BLaER1 (cell line): Measurements from ENCODE around the gene CHRNB2.
A peak's percentile ranks its signal among the peaks of the same experiment; 100 is the strongest.

ENCODE experiments used
- H3K27ac ChIP-seq: shearing (Covaris generic); formaldehyde crosslinking; 2 replicates; pipeline ENCODE4 v1.8.1; 2022
- H3K27me3 ChIP-seq: shearing (Covaris generic); formaldehyde crosslinking; 2 replicates; pipeline ENCODE4 v1.8.1; 2022
- H3K36me3 ChIP-seq: shearing (Covaris generic); formaldehyde crosslinking; 2 replicates; pipeline ENCODE4 v1.8.1; 2022
- H3K4me1 ChIP-seq: shearing (Covaris generic); formaldehyde crosslinking; 2 replicates; pipeline ENCODE4 v1.8.1; 2022
- H3K4me2 ChIP-seq: shearing (Covaris generic); formaldehyde crosslinking; 2 replicates; pipeline ENCODE4 v1.8.1; 2022
- H3K4me3 ChIP-seq: shearing (Covaris generic); formaldehyde crosslinking; 2 replicates; pipeline ENCODE4 v1.8.1; 2022
- H3K9ac ChIP-seq: shearing (Covaris generic); formaldehyde crosslinking; 2 replicates; pipeline ENCODE4 v1.8.1; 2022
- H3K9me3 ChIP-seq: shearing (Covaris generic); formaldehyde crosslinking; 2 replicates; pipeline ENCODE4 v1.8.1; 2022
- H4K20me1 ChIP-seq: shearing (Covaris generic); formaldehyde crosslinking; 2 replicates; pipeline ENCODE4 v1.8.1; 2022
- Cebpa-rat ChIP-seq: shearing (Covaris generic); IDR thresholded peaks from 2 replicates; pipeline ENCODE4 v1.8.1; 2022

The CHRNB2 gene

DNA sequence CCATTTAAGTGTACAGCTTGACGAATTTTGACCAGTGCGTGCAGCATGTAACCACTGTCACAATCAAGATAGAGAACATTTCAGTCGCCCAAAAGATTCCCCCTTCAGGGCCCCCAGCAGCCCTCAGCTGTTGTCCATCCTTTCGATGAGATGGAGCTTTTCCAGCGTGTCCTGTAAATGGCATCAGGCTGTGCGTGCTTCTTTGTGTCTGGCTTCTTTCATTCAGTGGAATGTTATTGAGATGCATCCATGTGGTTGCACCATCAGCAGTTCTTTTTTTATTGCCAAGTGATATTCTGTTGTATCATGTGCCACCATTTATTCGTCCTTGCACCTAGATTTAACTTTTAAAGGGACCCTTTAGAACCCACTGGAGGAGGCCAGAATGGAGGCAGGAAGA is 31.0 kb upstream of the CHRNB2 start:
- Histone ChIP-seq H3K4me2 (no peak overlapping the region), H3K27me3 (no peaks in the 10 kb centered on the region), H4K20me1 (no peaks in the 10 kb centered on the region), H3K9me3 (peaks cover 7% of the 10 kb centered on the region), H3K36me3 (no peaks in the 10 kb centered on the region), H3K9ac (no peak overlapping the region), H3K4me3 (no peak overlapping the region), H3K27ac (no peak overlapping the region), H3K4me1 (no peaks in the 10 kb centered on the region)
- no peak for TF ChIP-seq Cebpa-rat

DNA sequence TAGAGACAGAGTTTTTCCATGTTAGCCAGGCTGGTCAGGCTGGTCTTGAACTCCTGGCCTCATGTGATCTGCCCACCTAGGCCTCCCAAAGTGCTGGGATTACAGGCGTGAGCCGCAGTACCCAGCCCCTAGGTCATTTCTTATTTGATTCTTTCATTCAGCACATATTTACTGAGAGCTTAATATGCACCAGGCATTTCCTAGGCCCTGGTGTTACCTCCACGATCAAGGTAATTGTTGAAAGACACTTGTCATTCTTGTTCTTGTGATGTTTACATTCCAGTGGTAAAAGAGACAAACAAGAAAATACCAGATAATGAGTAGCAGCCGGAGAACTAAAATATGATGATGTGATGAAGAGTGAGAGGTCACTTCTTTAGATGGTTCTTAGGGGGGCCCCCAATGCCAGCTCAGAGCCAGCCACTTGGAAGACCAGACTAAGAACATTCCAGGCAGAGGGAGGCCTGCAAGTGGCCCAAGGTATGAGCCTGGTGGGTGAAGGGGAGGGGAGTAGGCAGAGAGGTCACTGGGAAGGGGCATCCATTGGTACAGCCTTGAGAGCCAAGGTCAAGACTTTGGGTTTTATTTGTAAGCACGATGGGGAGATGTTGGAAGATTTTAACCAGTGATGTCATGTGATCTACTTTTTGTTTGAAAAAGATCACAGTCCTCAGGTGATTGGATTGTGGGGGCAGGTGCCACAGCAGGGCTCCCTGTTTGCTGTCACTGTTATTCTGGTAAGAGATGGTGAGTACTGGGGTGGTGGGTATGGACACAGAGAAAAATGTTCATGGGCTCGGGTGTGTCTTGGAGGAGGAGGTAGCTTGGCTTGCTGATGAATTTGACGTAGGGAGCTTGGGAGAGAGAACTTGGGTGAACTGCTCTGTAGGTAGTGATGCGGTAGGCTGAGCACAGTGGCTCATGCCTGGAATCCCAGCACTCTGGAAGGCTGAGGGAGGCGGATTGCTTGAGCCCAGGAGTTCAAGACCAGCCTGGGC is 27.8 kb upstream of the CHRNB2 start:
- Histone ChIP-seq H3K27me3 (no peaks in the 10 kb centered on the region), H3K4me2 (no peak overlapping the region), H3K4me1 (0 out of 2 replicates have a peak, but pooled peaks cover 2% of the 10 kb centered on the region)

DNA sequence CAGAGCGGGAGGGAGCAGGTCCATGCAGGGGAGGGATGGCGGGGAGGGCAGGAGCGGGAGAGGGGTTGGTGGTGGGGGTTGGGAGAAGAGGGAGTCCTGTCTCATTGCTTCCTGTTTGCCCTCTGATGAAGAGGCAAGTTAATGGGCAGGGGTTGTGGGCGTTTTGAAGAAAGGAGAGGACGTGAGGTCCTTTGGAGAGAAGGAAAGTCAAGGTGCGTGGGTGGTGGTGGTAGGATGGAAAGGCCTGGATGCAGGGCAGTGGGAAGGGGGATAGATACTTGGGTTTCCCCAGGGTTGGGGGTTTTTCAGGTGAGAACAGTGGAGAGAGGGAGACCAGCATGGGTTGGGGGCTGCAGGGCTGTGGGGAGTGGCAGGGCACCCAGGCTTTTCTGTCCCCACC is 26.3 kb upstream of the CHRNB2 start:
- Histone ChIP-seq H3K4me3 (no peak overlapping the region), H4K20me1 (no peaks in the 10 kb centered on the region), H3K4me2 (no peak overlapping the region), H3K9ac (no peak overlapping the region), H3K27ac (no peak overlapping the region), H3K9me3 (no peaks in the 10 kb centered on the region), H3K36me3 (no peaks in the 10 kb centered on the region), H3K4me1 (0 out of 2 replicates have a peak, but pooled peaks cover 5% of the 10 kb centered on the region), H3K27me3 (no peaks in the 10 kb centered on the region)
- no peak for TF ChIP-seq Cebpa-rat

More for the DNA sequence above, 27.8 kb upstream of the CHRNB2 start:
- H3K36me3 ChIP-seq: no peaks in the 10 kb centered on the region
- no peak for TF ChIP-seq Cebpa-rat
- no peaks in the 10 kb centered on the region for H4K20me1 ChIP-seq
- no peak overlapping the region for H3K27ac ChIP-seq
- no peak overlapping the region for H3K9ac ChIP-seq
- no peak overlapping the region for H3K4me3 ChIP-seq
- H3K9me3 ChIP-seq: no peaks in the 10 kb centered on the region; the same call in 1 of the 2 replicates

DNA sequence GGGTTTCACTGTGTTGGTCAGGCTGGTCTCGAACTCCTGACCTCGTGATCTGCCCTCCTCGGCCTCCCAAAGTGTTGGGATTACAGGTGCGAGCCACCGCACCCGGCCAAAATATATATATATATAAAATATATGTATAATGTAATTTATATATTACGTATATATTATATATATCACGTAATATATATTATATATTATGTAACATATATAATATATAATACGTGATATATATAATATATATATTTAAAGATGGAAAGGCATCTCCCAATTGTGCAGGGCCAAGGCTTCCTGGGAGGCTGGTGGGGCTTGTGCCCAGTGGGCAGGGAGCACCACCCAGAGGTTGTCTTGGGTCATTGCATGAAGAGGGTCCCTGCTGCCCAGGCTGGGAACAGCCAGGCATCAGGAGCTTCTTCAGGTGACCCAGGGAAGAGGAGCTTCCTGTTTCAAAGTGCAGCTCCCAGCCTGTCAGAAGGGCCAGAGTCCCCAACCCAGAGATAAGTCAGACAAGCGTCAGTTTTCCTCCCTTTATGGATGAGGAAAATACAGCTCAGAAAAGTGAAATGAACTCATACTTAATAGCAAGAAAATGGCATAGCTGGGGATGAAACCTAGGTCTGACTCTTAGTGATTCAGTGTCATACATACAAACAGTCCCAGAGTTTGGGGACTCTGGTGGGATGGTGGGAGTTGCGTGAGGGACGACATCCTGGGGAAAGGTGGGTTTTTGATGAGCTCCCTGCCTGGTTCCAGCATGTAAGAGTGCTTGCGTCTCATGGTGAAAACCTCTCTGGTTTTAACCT is 21.1 kb upstream of the CHRNB2 start:
- TF ChIP-seq Cebpa-rat: no peak
- 0 out of 2 replicates have a peak, but pooled peaks cover 9% of the 10 kb centered on the region for H3K4me1 ChIP-seq
- no peak overlapping the region for H3K4me2 ChIP-seq
- no peak overlapping the region for H3K9ac ChIP-seq
- H4K20me1 ChIP-seq: peaks cover 39% of the 10 kb centered on the region
- no peaks in the 10 kb centered on the region for H3K9me3 ChIP-seq
- no peaks in the 10 kb centered on the region for H3K27me3 ChIP-seq
- H3K36me3 ChIP-seq: peaks cover 35% of the 10 kb centered on the region
- no peak overlapping the region for H3K27ac ChIP-seq
- no peak overlapping the region for H3K4me3 ChIP-seq

DNA sequence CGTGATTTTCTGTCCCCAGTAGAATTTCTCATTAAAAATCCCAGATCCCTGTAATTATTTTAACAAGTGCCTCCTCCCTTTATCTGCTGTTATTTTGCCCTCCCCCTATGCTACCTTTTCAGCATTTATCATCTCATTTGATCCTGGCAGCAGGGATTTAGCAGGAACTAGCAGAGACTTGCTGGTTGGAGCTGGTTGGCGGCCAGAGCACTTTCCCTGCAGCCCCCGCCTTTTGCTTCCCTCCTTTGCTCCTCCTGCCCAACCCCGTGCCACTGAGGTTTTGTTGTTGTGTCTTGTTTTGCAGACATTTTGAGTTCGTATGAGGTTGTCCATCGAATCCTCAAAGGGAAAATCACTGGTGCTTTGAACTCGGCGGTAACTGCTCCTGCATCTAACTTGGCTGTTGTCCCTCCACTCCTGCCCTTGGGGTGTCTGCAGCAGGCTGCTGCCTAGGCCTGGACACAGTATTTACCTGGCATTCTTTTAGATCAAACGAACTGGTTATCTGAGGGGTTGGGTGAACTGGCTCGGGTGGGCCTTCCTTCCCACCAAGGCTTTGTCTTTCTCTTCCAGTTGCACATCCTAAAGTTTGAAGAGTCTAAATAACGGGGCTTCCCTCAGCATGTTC is 20.4 kb upstream of the CHRNB2 start:
- no peak overlapping the region for H3K27ac ChIP-seq
- no peak overlapping the region for H3K9ac ChIP-seq
- H3K9me3 ChIP-seq: no peaks in the 10 kb centered on the region
- no peak overlapping the region for H3K4me3 ChIP-seq
- H3K4me2 ChIP-seq: no peak overlapping the region
- H3K36me3 ChIP-seq: peaks cover 43% of the 10 kb centered on the region
- H3K4me1 ChIP-seq: 0 out of 2 replicates have a peak, but pooled peaks cover 9% of the 10 kb centered on the region
- no peaks in the 10 kb centered on the region for H3K27me3 ChIP-seq
- TF ChIP-seq Cebpa-rat: no peak
- peaks cover 47% of the 10 kb centered on the region for H4K20me1 ChIP-seq

DNA sequence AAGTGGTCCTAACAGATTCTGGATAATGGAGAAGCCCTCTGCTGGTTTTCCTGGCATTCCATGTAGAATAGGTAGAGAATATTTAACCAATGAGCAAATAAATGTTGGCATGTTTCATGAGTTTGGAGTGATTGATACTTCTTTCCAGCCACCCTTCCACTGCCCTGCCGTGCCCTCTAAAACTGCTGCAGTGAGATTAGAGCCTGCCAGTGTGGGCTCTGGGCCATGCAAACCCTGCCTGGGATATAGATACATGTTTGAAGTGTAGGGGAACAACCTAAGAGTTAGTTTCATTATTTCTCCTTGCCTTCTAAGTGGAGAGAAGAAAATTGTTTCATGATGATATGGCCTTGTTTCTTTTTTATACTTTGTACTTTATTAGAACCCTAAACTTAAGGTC is 19.6 kb upstream of the CHRNB2 start:
- Histone ChIP-seq H4K20me1 (peaks cover 55% of the 10 kb centered on the region), H3K4me3 (no peak overlapping the region), H3K27ac (no peak overlapping the region), H3K4me1 (0 out of 2 replicates have a peak, but pooled peaks cover 9% of the 10 kb centered on the region), H3K9ac (no peak overlapping the region), H3K36me3 (peaks cover 51% of the 10 kb centered on the region), H3K4me2 (no peak overlapping the region), H3K27me3 (no peaks in the 10 kb centered on the region), H3K9me3 (no peaks in the 10 kb centered on the region)
- TF ChIP-seq Cebpa-rat: no peak

DNA sequence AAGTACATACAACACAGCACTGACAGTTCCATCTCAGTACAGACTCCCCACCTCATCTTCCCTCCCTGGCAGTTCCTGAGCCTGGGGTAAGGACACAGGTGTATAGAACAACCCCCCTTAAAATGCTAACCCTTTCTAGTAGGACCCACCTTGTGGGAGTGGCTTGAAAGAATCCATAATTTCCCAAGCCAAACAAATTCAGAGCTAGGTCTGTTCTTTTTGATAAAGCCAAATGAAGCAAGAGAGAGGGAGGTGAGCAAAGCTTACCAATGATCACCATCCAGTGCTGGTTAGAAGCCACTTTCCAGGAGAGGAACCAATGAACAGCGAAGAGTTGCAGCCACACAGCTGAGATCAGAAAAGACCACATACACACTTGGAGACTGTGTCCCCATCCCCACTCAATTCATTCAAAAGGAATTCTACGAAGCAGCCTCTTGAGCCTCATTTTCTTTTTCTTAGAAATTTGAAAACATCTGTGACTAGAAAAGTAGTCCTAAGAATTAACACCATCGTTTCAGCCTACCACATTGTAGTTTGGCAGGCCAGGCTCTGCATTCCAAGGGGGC is 18.3 kb upstream of the CHRNB2 start:
- Histone ChIP-seq H3K27ac (no peak overlapping the region), H4K20me1 (peaks cover 65% of the 10 kb centered on the region), H3K27me3 (no peaks in the 10 kb centered on the region), H3K4me3 (no peak overlapping the region), H3K9ac (0 out of 2 replicates have a peak overlapping the region, but pooled peaks have one; percentile 5), H3K4me2 (no peak overlapping the region; the same call in 1 of the 2 replicates), H3K36me3 (peaks cover 63% of the 10 kb centered on the region), H3K9me3 (no peaks in the 10 kb centered on the region), H3K4me1 (0 out of 2 replicates have a peak, but pooled peaks cover 9% of the 10 kb centered on the region)
- TF ChIP-seq Cebpa-rat: no peak

DNA sequence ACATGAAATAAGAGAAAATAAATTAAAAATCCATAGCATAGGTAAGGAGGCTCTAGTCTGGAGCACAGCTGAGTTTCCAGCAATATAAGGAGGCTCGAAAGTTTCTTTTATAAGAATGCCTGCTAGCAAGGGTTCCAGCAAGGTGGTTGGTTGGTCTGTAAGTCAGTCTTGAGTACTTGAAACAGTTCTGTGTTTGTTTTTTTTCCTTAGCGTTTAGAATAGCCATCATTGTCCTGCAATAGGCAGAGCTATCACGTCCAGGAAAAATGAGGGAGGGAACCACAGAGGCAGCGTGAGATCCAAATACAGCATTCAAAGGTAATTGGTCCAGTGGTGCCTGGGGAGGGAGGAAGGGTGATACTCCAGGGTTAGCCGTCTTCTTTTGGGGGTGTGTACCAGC is 17.5 kb upstream of the CHRNB2 start:
- peaks cover 71% of the 10 kb centered on the region for H3K36me3 ChIP-seq
- no peaks in the 10 kb centered on the region for H3K27me3 ChIP-seq
- H3K9ac ChIP-seq: no peak overlapping the region
- TF ChIP-seq Cebpa-rat: no peak
- H4K20me1 ChIP-seq: peaks cover 72% of the 10 kb centered on the region
- H3K4me3 ChIP-seq: no peak overlapping the region
- H3K4me2 ChIP-seq: no peak overlapping the region
- no peaks in the 10 kb centered on the region for H3K9me3 ChIP-seq
- H3K27ac ChIP-seq: no peak overlapping the region
- H3K4me1 ChIP-seq: 0 out of 2 replicates have a peak, but pooled peaks cover 5% of the 10 kb centered on the region

DNA sequence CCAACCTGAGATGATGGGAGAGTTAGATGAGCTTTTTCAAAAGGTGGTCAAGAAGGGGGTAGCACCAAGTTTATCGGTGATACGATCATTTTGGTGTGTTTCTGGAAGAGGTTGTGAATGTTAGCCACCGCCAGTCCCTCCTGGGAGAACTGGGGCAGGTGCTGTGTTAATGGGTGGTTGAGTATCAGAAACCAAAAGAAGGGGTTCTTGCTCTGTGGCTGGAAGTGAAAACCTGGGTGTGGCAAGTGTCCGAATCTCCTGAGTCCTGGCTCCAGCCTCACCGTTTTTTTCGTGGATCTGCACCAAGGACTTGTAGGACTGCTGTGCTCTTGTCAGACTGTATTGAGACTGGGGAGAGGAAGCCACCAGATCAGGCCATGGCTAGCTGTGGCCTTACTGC is 16.9 kb upstream of the CHRNB2 start:
- H3K9ac ChIP-seq: no peak overlapping the region
- H3K9me3 ChIP-seq: no peaks in the 10 kb centered on the region
- peaks cover 78% of the 10 kb centered on the region for H4K20me1 ChIP-seq
- H3K4me2 ChIP-seq: no peak overlapping the region
- peaks cover 77% of the 10 kb centered on the region for H3K36me3 ChIP-seq
- H3K27me3 ChIP-seq: no peaks in the 10 kb centered on the region
- no peak overlapping the region for H3K4me3 ChIP-seq
- no peak overlapping the region for H3K27ac ChIP-seq
- 0 out of 2 replicates have a peak, but pooled peaks cover 4% of the 10 kb centered on the region for H3K4me1 ChIP-seq
- TF ChIP-seq Cebpa-rat: no peak
